Midbrain (tissue), 1 donor: ENCODE results near the gene PRMT3.
A peak's percentile ranks its signal among the peaks of the same experiment; 100 is the strongest.
"Not testable (repeated sequence)": the region's sequence is repeated elsewhere in the genome, so short reads cannot be mapped to it uniquely, and the experiment has no call there.

Source experiments
- DNase-seq: peaks from one replicate; lab custom pipeline; 2025; lab: John Stamatoyannopoulos, UW

The PRMT3 gene

GRCh38 chr11:20457934-20458680 lies 70.6 kb downstream of the PRMT3 start:
- no peak for DNase-seq

GRCh38 chr11:20458905-20459632 lies 71.6 kb downstream of the PRMT3 start:
- DNase-seq, result no peak

GRCh38 chr11:20459865-20460264 lies 72.3 kb downstream of the PRMT3 start:
- no peak for DNase-seq

- DNase-seq, result no peak
Measured at GRCh38 chr11:20464518-20464917, 77.0 kb downstream of the PRMT3 start.

- peak; percentile 2 for DNase-seq
Measured at GRCh38 chr11:20467487-20468185, 80.1 kb downstream of the PRMT3 start.

- DNase-seq, result no peak
Measured at GRCh38 chr11:20470348-20470747, 82.8 kb downstream of the PRMT3 start.

GRCh38 chr11:20471929-20472328 lies 84.4 kb downstream of the PRMT3 start:
- DNase-seq, result not testable (repeated sequence)

- peak; percentile 35 for DNase-seq
Measured at GRCh38 chr11:20474176-20474881, 86.8 kb downstream of the PRMT3 start.

- no peak for DNase-seq
Measured at GRCh38 chr11:20474882-20475517, 87.5 kb downstream of the PRMT3 start.

GRCh38 chr11:20477418-20478090 lies 90.0 kb downstream of the PRMT3 start:
- no peak for DNase-seq

GRCh38 chr11:20479513-20479912 lies 92.0 kb downstream of the PRMT3 start:
- no peak for DNase-seq

- DNase-seq, result no peak
Measured at GRCh38 chr11:20483931-20484330, 96.4 kb downstream of the PRMT3 start.

- DNase-seq, result not testable (repeated sequence)
Measured at GRCh38 chr11:20484416-20484815, 96.9 kb downstream of the PRMT3 start.

GRCh38 chr11:20488352-20488751 lies 100.8 kb downstream of the PRMT3 start:
- DNase-seq, result no peak

- no peak for DNase-seq
Measured at GRCh38 chr11:20489948-20490347, 102.4 kb downstream of the PRMT3 start.

GRCh38 chr11:20493340-20493739 lies 105.8 kb downstream of the PRMT3 start:
- DNase-seq, result no peak

GRCh38 chr11:20497124-20497792 lies 109.7 kb downstream of the PRMT3 start:
- DNase-seq, result no peak

GRCh38 chr11:20501252-20501651 lies 113.7 kb downstream of the PRMT3 start:
- no peak for DNase-seq

- DNase-seq, result no peak
Measured at GRCh38 chr11:20501971-20502370, 114.5 kb downstream of the PRMT3 start.

- DNase-seq, result no peak
Measured at GRCh38 chr11:20511982-20512381, 124.5 kb downstream of the PRMT3 start.

GRCh38 chr11:20512869-20513268 lies 125.4 kb downstream of the PRMT3 start:
- DNase-seq, result no peak
